GM12864 (cell line): ENCODE data around the gene RBMS3.

Source experiments
- DNase-seq: peaks from one replicate; pipeline ENCODE4 v3.0.0-alpha.2; 2011; ENCODE audit warnings: low read depth
- H3K4me3 ChIP-seq: 2 replicates; pipeline ENCODE4 v1.5.1; 2011; ENCODE audit warnings: mild to moderate bottlenecking, low read depth, low read length, control low read depth
- CTCF ChIP-seq: IDR thresholded peaks from 2 replicates; pipeline ENCODE4 v1.5.1; 2011; ENCODE audit warnings: low read depth, mild to moderate bottlenecking, moderate library complexity, low read length, control low read depth, inconsistent platforms; ENCODE audit errors: missing control alignments

RBMS3 gene

GRCh38 chr3:29695201-29695600, 414.3 kb downstream of the RBMS3 start:
- H3K4me3 ChIP-seq, result no peak overlapping the region
- TF ChIP-seq CTCF, result no peak
- DNase-seq, result no peak

DNA sequence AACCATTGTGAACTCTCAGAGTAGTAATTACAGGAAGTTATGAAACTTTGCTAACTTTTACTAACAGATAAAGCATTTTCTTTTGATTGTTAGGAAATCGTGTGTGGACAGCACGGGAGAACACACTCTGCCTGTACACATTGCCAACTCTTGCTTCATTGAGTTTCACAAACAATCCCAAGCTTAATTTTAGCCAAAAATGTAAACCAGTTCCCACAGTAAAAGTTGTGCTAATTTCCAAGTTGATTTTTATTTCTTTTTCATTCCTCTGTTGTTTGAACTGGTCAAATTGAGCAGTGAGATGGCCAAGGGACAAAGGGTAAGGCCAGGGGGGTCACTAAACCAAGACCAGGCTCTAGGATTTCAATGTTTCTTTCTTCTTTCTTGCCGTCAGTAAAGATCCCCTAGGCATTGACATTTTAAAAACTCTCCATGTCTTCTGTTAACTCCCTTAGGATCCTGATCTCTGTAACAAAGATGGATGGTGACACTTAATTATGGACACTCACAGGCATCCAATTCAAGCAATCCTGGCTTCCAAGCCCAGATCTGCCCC, 414.9 kb downstream of the RBMS3 start:
- TF ChIP-seq CTCF, result no peak
- H3K4me3 ChIP-seq, result no peak overlapping the region
- DNase-seq, result no peak

- no peak for TF ChIP-seq CTCF
- H3K4me3 ChIP-seq, result no peak overlapping the region
- DNase-seq, result no peak
Measured at GRCh38 chr3:29696311-29696710, 415.4 kb downstream of the RBMS3 start.

DNA sequence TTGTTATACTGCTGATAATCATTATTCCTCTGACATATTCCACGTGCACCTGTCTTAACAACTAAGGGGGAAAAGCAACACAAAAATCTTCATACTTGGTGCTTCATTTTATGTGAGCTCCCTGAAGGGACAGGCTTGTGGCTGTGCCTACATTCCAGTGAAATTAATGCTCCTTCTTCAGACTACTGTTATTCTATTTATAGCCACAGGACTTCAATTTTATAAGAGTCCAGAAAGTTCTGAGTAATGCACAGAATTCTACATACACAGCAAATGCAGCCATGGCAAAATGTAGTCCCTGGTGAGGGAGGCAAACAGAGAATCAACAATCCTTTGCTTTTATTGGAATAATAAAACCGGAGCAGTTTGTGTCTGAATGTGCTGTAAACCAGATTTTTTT, 417.1 kb downstream of the RBMS3 start:
- H3K4me3 ChIP-seq, result no peak overlapping the region
- no peak for TF ChIP-seq CTCF
- DNase-seq, result no peak

GRCh38 chr3:29700256-29700655, 419.4 kb downstream of the RBMS3 start:
- no peak for DNase-seq
- no peak for TF ChIP-seq CTCF

GRCh38 chr3:29701326-29701983, 420.6 kb downstream of the RBMS3 start:
- no peak for DNase-seq
- no peak for TF ChIP-seq CTCF
- no peak overlapping the region for H3K4me3 ChIP-seq

More at GRCh38 chr3:29700256-29700655, 419.4 kb downstream of the RBMS3 start:
- no peak overlapping the region for H3K4me3 ChIP-seq
